GM19035 (cell line): ENCODE data around the gene HNRNPA2B1.
A peak's percentile ranks its signal among the peaks of the same experiment; 100 is the strongest.
"Not testable (repeated sequence)": the region's sequence is repeated elsewhere in the genome, so short reads cannot be mapped to it uniquely, and the experiment has no call there.

Experiments used
- ATAC-seq: cut with Tn5 transposase; IDR thresholded peaks from one replicate; pipeline ENCODE4 v1.9.1; 2021; ENCODE audit not compliant: unreplicated experiment

HNRNPA2B1 gene

DNA sequence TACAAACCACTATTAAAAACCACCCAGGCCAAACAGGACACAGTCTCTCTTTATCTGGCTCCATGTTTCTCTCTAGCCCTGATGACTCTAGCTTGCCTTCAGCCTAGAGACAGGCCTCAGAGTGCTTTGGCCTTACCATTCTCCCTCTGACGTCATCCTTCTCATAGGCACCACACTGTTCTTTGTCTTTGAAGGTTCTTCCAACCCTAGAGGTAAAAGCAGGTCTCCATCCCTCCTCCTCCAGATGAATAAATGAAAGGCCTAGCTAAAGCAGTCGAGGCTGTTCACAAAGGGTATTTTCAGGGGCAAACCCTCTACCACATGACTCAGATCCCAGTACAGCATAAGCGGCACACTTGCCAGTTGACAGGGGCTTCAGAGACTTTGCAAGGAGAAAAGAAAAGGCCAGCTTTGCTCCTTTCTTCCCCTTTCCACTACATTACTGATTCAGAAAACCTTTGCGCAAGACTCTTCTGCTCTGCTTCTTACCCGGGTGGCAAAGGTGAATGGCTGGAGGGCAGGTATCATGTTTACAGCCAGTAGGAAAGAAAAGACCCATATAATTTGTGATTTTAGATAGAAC, 33.8 kb downstream of the HNRNPA2B1 start:
- peak; percentile 16 for ATAC-seq

DNA sequence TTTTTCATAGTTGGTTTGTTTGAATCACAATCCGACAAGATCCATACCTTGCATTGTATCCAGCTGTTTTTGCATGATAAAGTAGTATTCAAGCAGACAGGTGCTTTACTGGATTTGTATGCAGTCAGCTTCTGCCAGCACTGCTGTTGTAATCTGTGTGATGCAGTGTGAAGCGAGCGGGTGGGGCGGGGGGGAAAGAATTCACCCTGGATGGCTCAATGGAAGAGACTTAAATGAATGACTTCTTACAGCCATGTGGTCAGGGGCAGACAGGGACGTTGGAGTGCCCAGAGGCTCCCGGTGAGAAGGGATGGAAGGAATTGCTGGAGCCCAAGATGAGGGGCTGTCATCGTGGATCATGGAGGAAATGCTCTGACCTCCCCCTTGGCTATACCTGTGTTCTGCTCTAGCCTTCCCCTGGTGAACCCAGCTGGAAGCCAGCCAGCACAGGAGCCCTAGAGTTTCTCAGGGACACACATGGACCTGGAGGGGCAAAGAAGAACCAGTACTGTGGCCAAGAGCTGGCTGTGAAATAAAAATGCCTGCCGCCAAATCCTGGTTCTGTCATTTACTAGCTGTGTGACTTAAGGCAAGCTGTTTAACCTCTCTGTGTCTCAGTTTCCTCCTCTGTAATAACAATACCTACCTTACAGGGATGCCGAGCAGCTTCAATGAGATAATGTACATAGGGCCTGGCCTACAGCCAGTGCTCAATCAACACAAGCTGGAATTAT, 34.4 kb downstream of the HNRNPA2B1 start:
- no peak for ATAC-seq

DNA sequence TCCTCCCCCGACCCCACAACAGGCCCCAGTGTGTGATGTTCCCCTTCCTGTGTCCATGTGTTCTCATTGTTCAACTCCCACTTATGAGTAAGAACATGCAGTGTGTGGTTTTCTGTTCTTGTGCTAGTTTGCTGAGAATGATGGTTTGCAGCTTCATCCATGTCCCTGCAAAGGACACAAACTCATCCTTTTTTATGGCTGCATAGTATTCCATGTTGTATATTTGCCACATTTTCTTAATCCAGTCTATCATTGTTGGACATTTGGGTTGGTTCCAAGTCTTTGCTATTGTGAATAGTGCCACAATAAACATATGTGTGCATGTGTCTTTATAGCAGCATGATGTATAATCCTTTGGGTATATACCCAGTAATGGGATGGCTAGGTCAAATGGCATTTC, 36.7 kb downstream of the HNRNPA2B1 start:
- ATAC-seq, result not testable (repeated sequence)

DNA sequence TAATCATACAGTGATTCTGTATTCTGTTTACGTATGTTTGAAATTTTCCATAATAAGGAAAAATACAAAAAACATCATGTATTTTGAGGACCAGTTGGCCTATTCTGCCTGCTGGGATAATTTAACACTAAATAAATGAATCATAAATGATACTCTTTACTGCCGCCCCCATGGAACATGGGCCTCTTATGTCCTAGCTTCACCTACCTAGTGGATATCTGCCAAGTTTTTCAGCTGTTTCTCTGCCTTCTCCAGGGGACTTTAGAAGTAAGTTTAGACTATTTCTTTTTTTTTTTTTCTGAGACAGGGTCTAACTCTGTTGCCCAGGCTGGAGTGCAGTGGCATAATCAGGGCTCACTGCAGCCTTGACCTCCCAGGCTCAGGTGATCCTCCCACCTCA, 38.1 kb downstream of the HNRNPA2B1 start:
- no peak for ATAC-seq

DNA sequence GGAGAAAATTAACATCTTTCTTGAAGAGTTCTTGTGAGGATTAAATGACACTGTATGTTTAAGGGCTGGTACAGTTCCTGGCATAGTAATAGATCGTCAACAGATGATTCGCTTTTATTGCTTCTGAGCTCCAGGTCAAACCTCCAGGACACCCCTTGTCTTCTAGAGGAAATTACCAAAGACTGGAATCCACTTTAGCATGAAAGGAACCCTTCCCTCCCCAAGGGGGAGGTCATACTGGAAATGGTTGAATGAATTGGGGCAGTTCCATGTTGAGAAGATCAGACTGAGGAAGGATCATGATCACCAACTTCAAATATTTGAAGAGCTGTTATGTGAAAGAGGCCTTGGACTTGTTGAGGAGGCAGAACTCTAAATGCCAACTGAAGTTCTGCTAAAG, 39.6 kb downstream of the HNRNPA2B1 start:
- no peak for ATAC-seq

DNA sequence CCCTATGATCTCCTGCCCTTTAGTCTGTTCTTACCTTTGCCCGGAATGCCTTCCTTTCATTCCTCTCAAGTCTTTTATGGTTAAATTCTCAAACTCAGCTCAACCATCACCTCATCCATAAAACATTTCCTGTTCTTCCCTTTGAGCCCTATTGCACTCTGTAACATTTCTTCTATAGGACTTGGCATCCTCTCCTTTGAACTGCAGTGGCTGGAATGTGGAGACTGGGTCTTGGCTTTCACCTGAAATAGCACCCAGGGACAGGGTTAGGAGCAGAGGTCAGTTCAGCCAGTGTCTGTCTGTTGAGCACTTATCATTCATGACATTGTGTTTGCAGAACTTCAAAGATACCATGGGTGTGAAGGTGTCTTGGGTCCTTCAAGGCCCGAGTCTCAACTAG, 41.3 kb downstream of the HNRNPA2B1 start:
- ATAC-seq, result no peak

DNA sequence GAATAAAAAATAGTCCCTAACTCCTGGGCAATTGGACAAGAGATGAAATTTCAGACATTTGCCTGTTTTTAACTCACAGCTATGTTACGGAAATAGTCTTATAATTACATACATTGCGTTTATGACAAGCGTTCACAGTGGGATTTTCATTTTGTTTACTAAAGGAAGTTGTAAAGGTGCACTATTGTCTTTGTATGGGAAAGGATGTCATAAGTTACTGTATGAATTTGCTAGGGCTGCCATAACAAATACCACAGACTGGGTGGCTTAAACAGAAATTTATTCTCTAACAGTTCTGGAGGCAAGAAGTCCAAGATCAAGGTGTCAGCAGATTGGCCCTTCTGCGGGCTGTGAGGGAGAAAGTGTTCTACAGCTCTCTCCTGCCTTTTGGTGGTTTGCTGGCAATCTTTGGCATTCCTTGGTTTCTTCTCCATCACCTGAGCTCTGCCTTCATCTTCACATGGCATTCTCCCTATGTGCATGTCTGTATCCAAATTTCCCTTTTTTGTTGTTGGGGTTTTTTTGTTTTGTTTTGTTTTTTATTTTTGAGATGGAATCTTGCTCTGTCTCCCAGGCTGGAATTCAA, 42.9 kb downstream of the HNRNPA2B1 start:
- no peak for ATAC-seq

DNA sequence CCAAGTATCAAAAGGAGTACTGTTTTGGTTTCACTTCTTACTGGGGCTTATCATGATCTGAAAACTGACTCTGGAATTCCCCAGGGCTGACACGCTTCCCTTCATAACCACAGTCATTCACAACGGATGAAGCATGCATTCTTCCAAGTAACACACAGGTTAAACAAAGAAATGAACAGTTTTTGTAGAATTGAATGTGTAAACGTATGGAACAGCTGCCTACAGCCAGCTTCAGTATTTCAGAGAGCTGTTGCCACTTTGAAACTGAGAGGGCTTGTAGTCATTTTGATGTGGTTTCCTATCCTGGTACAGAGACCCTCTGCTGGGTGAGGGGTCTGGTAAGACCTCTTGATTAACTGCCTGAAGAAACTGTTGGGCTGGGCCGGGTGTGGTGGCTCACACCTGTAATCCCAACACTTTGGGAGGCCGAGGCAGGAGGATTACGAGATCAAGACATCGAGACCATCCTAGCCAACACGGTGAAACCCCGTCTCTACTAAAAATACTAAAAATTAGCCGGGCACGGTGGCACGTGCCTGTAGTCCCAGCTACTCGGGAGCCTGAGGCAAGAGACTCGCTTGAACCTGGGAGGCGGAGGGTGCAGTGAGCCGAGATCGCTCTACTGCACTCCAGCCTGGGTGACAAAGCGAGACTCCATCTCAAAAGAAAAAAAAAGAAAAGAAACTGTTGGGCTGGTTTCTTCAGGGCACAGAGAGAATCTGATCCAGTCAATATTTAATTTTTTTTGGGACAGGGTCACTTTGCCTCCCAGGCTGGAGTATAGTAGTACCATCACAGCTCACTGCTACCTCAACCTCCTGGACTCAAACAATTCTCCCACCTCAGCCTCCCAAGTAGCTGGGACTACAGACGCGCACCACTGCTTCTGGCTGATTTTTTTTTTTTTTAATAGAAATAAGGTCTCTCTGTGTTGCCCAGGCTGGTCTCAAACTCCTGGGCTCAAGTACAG, 43.8 kb downstream of the HNRNPA2B1 start:
- ATAC-seq, result peak; percentile 32

DNA sequence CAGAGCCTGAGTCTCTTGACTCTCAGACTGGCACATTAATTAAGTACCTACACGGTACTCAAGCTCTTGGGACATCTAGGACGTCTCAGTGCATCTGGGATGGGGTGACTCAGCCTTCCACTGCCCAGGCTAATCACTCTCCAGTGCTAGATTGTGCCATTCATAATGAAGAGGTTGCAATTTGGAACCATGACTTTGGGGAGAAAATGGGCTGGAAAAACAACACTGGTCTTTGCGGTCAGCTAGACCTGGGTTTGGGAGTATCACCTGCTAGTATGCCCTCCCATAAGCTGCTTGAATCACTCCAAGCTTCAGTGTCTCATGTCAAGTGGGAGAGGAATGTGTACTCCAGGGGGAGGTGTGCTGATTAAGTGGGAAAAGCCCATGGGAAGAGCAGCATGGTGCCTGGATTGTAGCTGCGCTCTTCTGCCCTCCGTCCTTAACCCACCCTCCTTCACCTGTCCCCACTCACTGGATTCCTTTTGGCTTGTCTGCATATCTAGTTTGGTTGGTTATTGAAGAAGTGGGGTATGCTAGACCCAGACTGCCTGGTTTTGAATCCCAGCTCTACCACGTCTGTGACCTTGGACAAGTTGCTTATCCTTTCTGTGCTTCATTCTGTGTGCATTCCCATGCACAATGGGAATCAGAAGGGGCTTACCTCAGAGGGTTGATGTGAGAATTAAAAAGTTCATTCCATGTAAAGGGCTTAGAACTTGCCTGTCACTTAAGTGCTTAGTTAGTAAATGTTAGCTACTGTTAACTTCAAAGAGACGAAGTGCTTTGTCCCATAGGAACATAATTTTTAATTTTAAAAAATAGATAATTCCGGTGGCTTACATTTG, 44.8 kb downstream of the HNRNPA2B1 start:
- ATAC-seq, result no peak

DNA sequence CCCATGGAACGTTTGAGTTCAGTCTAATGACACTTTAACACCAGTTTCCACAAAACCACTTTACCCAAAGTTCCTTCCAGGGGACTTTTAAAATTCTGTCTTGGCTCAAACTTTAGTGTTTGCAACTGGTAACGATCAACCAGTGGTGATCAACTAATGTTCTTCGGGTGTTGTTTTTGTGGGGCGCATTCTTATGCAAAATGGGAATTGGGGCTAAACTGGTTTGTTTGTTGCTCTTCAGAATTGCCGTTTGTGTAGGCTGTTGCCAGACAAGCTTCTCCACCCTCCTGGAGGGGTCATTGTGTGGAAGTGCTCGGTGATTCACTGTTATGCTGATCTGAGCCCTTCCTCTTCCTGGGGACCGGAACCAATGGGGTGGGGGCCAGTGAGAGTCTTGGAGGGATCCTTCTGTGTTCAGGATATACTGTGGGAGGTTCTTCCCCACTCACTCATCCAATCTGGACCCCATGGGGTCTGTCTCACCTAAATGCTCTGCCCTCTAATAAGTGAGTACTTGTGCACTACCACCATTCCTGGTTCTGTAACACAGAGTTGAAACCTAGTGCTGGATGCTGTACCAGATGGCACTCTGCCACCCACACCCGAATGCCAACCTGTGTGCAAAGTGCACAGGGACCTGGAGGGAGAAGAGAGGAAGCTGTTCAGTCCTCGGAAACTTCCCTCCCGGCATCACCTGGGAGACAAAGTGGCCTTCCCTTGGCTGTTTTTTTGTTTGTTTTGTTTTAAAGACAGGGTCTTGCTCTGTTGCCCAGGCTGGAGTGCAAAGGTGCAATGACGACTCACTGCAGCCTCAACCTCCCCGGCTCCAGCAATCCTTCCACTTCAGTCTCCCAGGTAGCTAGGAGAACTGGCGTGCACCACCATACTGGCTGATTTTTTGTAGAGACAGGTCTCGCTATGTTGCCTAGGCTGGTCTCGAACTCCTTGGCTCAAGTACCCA, 46.4 kb downstream of the HNRNPA2B1 start:
- no peak for ATAC-seq

DNA sequence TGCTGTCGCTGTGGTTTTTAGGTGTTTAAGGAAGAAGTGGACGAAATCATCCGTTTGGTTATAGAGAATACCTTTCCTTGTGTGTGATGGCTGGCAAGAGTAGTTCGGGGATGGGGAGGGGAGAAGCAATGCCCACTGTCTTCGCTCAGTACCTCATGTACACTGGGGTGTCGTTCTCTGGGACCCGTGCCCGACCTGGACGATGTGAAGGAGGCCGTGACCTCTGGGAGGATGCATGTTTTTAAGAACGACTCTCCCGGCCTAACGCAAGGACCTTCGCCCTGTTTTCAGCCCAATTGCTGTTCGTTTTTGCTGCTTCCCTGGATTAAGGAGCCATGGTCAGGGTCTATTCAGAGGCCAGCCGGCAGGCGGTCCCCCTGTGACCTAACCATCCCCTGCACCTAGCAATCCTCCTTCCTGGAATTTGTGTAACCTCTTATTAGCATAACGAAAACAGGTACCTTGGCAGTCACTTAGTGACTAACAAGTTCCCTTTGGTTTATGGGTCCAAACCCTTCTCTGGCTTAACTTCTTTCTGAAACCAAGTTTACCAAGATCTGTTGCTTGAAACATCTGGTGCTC, 47.2 kb downstream of the HNRNPA2B1 start:
- ATAC-seq, result no peak

DNA sequence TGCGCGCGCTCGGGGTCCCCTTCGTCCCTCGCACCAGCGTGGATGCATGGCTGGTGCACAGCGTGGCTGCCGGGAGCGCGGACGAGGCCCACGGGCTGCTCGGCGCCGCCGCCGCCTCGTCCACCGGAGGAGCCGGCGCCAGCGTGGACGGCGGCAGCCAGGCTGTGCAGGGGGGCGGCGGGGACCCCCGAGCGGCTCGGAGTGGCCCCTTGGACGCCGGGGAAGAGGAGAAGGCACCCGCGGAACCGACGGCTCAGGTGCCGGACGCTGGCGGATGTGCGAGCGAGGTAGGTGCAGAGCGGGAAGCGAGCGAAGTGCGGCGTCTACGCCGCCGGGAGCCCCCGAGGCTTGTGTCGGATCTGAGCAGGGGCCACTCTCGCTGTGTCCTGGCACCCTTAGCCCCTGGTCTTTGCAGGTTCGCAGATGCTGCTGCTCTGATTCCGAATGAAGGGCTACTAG, 47.7 kb downstream of the HNRNPA2B1 start:
- ATAC-seq, result peak; percentile 24

DNA sequence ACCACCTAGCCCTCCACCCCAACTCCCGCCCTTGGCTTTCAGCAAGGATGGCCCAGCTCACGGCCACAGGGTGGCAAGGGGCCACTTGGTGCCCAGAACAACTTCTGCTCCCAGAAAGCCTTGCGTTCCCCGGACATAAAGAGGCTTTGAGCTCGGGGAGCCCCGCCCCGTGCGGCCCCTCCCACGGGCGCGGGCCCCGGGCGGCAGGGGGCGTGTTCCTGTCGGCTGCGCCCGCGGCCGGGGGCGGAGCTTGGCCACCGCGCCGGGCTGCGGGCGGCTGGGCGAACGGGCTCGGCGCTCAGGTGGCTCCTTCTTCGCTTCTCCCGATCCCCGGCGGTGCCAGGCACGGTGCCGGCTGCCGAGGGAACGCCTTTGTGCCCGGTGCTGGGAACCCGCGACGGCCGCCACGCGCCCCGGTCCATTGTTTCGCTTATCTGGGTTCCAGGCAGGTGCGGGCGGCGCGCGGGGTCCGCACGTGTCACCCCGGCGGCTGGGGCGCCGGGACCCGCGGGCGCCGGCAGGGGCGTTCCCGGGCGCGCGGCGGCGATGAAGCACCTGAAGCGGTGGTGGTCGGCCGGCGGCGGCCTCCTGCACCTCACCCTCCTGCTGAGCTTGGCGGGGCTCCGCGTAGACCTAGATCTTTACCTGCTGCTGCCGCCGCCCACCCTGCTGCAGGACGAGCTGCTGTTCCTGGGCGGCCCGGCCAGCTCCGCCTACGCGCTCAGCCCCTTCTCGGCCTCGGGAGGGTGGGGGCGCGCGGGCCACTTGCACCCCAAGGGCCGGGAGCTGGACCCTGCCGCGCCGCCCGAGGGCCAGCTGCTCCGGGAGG, 48.4 kb downstream of the HNRNPA2B1 start, which contains the start of gene NFE2L3:
Gene NFE2L3 (plus strand): TSS at position 246 of the 829 bp plus-strand sequence. CDS start 301 bp downstream, at position 547.
- peak; percentile 72 for ATAC-seq

DNA sequence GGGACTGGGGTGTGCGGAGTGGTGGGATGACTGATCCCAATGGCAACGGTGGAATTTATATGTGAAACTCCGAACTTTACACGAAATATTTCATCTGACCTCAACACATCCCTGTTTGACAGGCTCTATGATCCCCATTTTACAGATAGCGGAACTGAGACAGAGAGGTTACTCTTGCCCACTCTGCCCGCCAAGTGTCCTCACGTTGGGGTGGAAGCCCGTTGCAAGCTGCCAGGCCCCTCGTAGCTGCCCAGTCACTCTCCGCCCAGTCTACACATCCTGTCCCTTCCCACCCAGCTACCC, 48.9 kb downstream of the HNRNPA2B1 start:
- ATAC-seq, result no peak

DNA sequence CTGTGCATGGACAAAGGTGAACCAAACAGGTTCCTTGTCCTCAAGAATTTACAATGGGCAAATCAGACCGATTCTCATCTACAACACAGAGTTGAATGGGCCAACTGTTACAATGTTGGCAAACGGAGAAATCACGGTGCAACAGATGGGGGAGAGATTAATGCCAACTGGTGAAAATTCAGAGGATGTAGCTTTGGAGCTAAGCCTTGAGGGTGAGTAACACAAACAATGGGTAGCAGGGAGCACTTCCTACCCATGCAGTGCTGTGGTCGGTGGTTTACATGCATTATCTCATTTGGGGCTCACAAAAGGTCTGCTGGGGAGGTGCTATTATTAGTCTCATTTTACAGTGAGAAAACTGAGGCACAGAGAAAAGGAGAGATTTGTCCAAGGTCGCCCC, 49.5 kb downstream of the HNRNPA2B1 start:
- ATAC-seq, result no peak

DNA sequence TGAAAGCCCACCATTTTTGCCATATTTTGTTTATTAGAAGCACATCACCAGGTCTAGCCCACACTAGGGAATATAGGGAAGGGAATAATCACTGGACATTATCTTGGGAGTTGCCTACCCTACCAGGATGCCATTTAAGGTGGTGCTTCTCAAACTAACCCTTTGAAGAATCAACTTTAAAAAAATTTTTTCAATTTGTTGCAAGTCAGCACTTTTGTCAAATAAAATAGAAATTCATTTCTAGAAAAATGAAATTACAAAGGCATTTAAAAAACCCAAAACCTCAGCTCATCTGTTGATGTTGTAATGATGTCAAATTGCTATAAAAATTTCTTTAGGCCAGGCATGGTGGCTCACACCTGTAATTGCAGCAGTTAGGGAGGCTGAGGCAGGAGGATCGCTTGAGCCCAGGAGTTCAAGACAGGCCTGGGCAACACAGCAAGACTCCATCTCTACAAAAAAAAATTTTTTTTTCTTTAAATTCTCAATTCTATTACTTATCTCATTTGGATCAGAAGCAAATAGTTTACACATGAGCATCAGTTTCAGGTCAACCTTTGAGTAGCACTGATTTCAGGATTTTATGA, 51.1 kb downstream of the HNRNPA2B1 start:
- ATAC-seq, result no peak

DNA sequence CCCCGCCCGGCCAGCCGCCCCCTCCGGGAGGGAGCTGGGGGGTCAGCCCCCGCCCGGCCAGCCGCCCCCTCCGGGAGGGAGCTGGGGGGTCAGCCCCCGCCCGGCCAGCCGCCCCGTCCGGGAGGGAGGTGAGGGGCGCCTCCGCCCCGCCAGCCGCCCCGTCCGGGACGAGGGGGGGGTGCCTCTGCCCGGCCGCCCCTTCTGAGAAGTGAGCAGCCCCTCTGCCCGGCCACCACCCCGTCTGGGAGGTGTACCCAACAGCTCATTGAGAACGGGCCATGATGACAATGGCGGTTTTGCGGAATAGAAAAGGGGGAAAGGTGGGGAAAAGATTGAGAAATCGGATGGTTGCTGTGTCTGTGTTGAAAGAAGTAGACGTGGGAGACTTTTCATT, 52.2 kb downstream of the HNRNPA2B1 start:
- not testable (repeated sequence) for ATAC-seq
